Lung (tissue), 12 donors: Measurements from ENCODE around the gene MUS81. TPM values are rescaled to one million over a fixed set of nuclear protein-coding genes. Genes with fewer than 3 reads are reported as not detected.
"Not testable (repeated sequence)": the region's sequence is repeated elsewhere in the genome, so short reads cannot be mapped to it uniquely, and the experiment has no call there.

Experiments
- ATAC-seq: fragments of 200-7000 bp; cut with Tn5 transposase; one replicate; pipeline ENCODE4 v1.9.1; 2020; ENCODE audit warnings: moderate number of reproducible peaks; ENCODE audit not compliant: insufficient read depth, low FRiP score
- DNase-seq, 3 donors: peaks; one replicate each; pipeline ENCODE4 v3.0.0-alpha.2; 2013 to 2017
- H3K27ac ChIP-seq, 2 donors: one replicate each; pipeline ENCODE4 v1.5.1; 2013; ENCODE audit warnings: mild to moderate bottlenecking in 2 of 2, moderate library complexity in 2 of 2, control low read depth in 1 of 2, inconsistent platforms in 1 of 2, low read depth in 1 of 2, low read length in 1 of 2
- H3K27me3 ChIP-seq, 3 donors: one replicate each; pipeline ENCODE4 v1.5.1; 2013; ENCODE audit warnings: low read length in 2 of 3; ENCODE audit not compliant: control insufficient read depth in 3 of 3, insufficient read depth in 3 of 3
- H3K36me3 ChIP-seq, 4 donors: one replicate each; pipeline ENCODE4 v1.5.1; 2013; ENCODE audit warnings: low read length in 4 of 4, mild to moderate bottlenecking in 1 of 4, moderate library complexity in 1 of 4; ENCODE audit not compliant: control insufficient read depth in 4 of 4, insufficient read depth in 4 of 4
- H3K4me1 ChIP-seq, 5 donors: one replicate each; pipeline ENCODE4 v1.5.1; 2013; ENCODE audit warnings: low read length in 5 of 5, mild to moderate bottlenecking in 2 of 5, moderate library complexity in 1 of 5; ENCODE audit not compliant: control insufficient read depth in 5 of 5, insufficient read depth in 5 of 5
- H3K4me3 ChIP-seq: one replicate; pipeline ENCODE4 v1.5.1; 2013; ENCODE audit warnings: mild to moderate bottlenecking, control low read depth, moderate library complexity
- H3K9ac ChIP-seq, 2 donors: one replicate each; pipeline ENCODE4 v1.5.1; 2013; ENCODE audit warnings: low read length in 2 of 2, control low read depth in 1 of 2; ENCODE audit not compliant: insufficient read depth in 1 of 2
- H3K9me3 ChIP-seq, 4 donors: one replicate each; pipeline ENCODE4 v1.5.1; 2013; ENCODE audit warnings: low read length in 3 of 4, mild to moderate bottlenecking in 1 of 4, moderate library complexity in 1 of 4; ENCODE audit not compliant: control insufficient read depth in 4 of 4, insufficient read depth in 3 of 4
- CTCF ChIP-seq: IDR thresholded peaks from 2 replicates; pipeline ENCODE4 v1.5.1; 2012; ENCODE audit warnings: mild to moderate bottlenecking; ENCODE audit errors: control extremely low read depth, extremely low read depth
- WGBS, 2 donors: extraction: QIAGEN DNeasy Blood & Tissue Kit; methylation state at CpG; one replicate each; pipeline ENCODE4 v1.1.7; 2013; 5-methylcytosine and 5-hydroxymethylcytosine counted together
- polyA plus RNA-seq, 2 donors: library from polyadenylated mRNA; stranded (reverse); fragments of 200-250 nt; gene quantifications; one replicate each; pipeline ENCODE4 v1.2.1, GENCODE V29; 2013
- total RNA-seq, 2 donors: library from RNA; depleted of rRNA in 1 of 2; stranded (reverse); fragments of >200 nt in 1 of 2; gene quantifications; one replicate each; pipeline ENCODE4 v1.2.1, GENCODE V29; 2014 to 2021
- donor health status: control.
- donor health status: control.
- donor health status: Bipolar disorder and iron deficiency.
- donor health status: healthy.
- donor health status: DM: yes; HTN: yes; CAD: no.

MUS81 gene
- total and polyA plus RNA-seq, 4 donors, result 35.0 to 62.2 (median 53.8) TPM

- WGBS, 2 donors, result 66 to 82% methylated on average over 15 of the region's 15 CpGs
- no peak for TF ChIP-seq CTCF
- H3K9me3 ChIP-seq, result no peaks in the 10 kb centered on the region
- peaks cover 0 to 3% (median 0%) of the 10 kb centered on the region in 5 donors for H3K4me1 ChIP-seq
- H3K27me3 ChIP-seq, result no peaks in the 10 kb centered on the region
- no peak overlapping the region for H3K9ac ChIP-seq
- ATAC-seq (no peak), DNase-seq (peak in 1 of 3 donors; percentile 43)
- H3K4me3 ChIP-seq, result no peak overlapping the region
- H3K27ac ChIP-seq, result no peak overlapping the region
- H3K36me3 ChIP-seq, result no peaks in the 10 kb centered on the region
Observed at GRCh38 chr11:65822776-65823528, 37.3 kb upstream of the MUS81 start.

- H3K4me1 ChIP-seq, result peaks cover 0 to 3% (median 0%) of the 10 kb centered on the region in 5 donors
- H3K36me3 ChIP-seq, result no peaks in the 10 kb centered on the region
- H3K9me3 ChIP-seq, result no peaks in the 10 kb centered on the region
- ATAC-seq (no peak), DNase-seq (no peak)
- TF ChIP-seq CTCF, result no peak
- no peak overlapping the region for H3K4me3 ChIP-seq
- no peak overlapping the region for H3K9ac ChIP-seq
- H3K27me3 ChIP-seq, result no peaks in the 10 kb centered on the region
- no peak overlapping the region for H3K27ac ChIP-seq
- WGBS, 2 donors, result 84 to 85% methylated on average over 8 of the region's 8 CpGs
Observed at GRCh38 chr11:65826984-65827735, 33.1 kb upstream of the MUS81 start.

- no peaks in the 10 kb centered on the region for H3K36me3 ChIP-seq
- TF ChIP-seq CTCF, result no peak
- H3K27me3 ChIP-seq, result no peaks in the 10 kb centered on the region
- ATAC-seq (no peak), DNase-seq (no peak)
- H3K4me3 ChIP-seq, result no peak overlapping the region
- WGBS, 2 donors, result 72 to 81% methylated on average over 4 of the region's 4 CpGs
- peaks cover 0 to 2% (median 0%) of the 10 kb centered on the region in 4 donors for H3K9me3 ChIP-seq
- no peak overlapping the region for H3K27ac ChIP-seq
- no peak overlapping the region for H3K9ac ChIP-seq
- H3K4me1 ChIP-seq, result peaks cover 0 to 12% (median 6%) of the 10 kb centered on the region in 5 donors
Observed at GRCh38 chr11:65829459-65829858, 30.8 kb upstream of the MUS81 start.

- not testable (repeated sequence) for DNase-seq, H3K9me3 ChIP-seq, H3K27me3 ChIP-seq, H3K36me3 ChIP-seq, H3K27ac ChIP-seq, H3K9ac ChIP-seq, H3K4me3 ChIP-seq, ATAC-seq
- H3K4me1 ChIP-seq, result peaks cover 0 to 14% (median 10%) of the 10 kb centered on the region in 5 donors
Observed at GRCh38 chr11:65832231-65832630, 28.0 kb upstream of the MUS81 start.
